ENCODE results near the gene IRAK2. TPM values are rescaled to one million over a fixed set of nuclear protein-coding genes. Genes with fewer than 3 reads are reported as not detected.

Gene IRAK2
- polyA plus RNA-seq, 3 donors, result 0.78 to 2.0 (median 1.5) TPM

DNA sequence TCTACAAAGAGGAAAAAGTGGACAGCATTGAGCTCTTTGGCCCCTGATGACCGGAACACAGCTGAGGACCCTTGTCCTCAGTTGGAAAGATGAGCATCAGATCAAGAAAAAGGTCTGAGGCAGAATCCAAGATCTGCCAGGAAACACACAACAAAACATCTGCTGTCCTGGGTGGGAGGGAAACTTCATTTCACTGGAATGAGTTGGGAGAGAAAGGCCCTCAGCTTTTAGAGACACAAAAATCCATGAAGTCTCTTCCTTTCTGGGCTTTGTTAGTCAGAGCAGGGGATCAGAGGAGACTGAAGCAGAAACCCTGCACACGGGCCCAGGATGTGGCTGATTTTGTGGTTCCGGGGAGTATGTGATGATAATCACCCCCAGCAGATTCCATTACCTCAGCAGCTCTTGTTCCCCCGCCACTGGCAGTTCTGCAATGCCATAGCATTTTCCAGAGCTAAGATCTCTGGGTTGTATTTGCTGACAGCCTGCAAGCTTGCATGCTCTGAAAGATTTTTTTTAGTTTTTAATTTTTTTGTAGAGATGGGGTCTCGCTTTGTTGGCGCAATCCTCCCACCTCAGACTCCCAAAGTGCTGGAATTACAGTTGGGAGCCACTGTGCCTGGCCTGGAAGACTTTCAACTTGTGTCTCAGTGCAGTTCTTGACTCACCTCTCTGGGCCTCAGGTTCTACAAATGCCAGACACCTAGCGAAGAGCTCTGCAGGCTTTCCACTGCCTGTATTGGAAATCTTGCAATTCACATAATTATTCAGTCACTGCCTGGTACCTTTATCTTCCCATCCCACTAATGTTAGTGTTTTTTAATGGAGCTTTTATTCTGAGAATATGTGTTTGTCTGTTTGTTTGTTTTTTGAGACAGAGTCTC, 77.7 kb downstream of the IRAK2 start:
- intact Hi-C loops (cut with micrococcal nuclease), result loop anchor here in 1 of 2 donors (10.0 kb wide), 1 partner anchor 218 kb away; the partner anchor contains the start of gene FANCD2
- Mint-ChIP-seq H3K36me3 (peaks cover 21 to 25% of the 10 kb centered on the region in 2 donors), H3K4me3 (no peak overlapping the region), H3K9me3 (peaks cover 15 to 36% (median 27%) of the 10 kb centered on the region in 7 donors), H3K27me3 (ENCODE audit: low read depth in 3 of 3) (peaks cover 0 to 4% (median 2%) of the 10 kb centered on the region in 3 donors), H3K27ac (peak overlapping the region in 4 of 7 donors; percentile 42 to 64 (median 58)), H3K4me1 (peaks cover 23% of the 10 kb centered on the region)
- TF ChIP-seq, protein P1, sequence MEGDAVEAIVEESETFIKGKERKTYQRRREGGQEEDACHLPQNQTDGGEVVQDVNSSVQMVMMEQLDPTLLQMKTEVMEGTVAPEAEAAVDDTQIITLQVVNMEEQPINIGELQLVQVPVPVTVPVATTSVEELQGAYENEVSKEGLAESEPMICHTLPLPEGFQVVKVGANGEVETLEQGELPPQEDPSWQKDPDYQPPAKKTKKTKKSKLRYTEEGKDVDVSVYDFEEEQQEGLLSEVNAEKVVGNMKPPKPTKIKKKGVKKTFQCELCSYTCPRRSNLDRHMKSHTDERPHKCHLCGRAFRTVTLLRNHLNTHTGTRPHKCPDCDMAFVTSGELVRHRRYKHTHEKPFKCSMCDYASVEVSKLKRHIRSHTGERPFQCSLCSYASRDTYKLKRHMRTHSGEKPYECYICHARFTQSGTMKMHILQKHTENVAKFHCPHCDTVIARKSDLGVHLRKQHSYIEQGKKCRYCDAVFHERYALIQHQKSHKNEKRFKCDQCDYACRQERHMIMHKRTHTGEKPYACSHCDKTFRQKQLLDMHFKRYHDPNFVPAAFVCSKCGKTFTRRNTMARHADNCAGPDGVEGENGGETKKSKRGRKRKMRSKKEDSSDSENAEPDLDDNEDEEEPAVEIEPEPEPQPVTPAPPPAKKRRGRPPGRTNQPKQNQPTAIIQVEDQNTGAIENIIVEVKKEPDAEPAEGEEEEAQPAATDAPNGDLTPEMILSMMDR (IDR thresholded peaks at IDR 0.05), result no peak
- no peaks in the 10 kb centered on the region for H3K79me2 ChIP-seq (ENCODE audit: insufficient read depth, low read length)
- no peak overlapping the region for H3K9ac ChIP-seq (ENCODE audit: insufficient read depth, low read length, poor library complexity, severe bottlenecking)
- no peak overlapping the region for H3K4me3 ChIP-seq (replicated peaks in 1 of 3; ENCODE audit: low read depth in 2 of 3, low read length in 3 of 3)
- no peaks in the 10 kb centered on the region for H3K27me3 ChIP-seq (ENCODE audit: control insufficient read depth in 2 of 2, insufficient read depth in 2 of 2, low read length in 2 of 2)
- peaks cover 17 to 23% of the 10 kb centered on the region in 2 donors for H3K9me3 ChIP-seq (replicated peaks in 1 of 2; ENCODE audit: control insufficient read depth in 1 of 2, insufficient read depth in 1 of 2, low read length in 2 of 2)
- H3K4me1 ChIP-seq (ENCODE audit: control insufficient read depth in 1 of 2, insufficient read depth in 2 of 2, low read length in 2 of 2), result peaks cover 4 to 14% of the 10 kb centered on the region in 2 donors
- no peak overlapping the region for H3K27ac ChIP-seq (ENCODE audit: low read depth in 1 of 2, low read length in 2 of 2)
- no peak for DNase-seq
- H2AFZ ChIP-seq (ENCODE audit: insufficient read depth, low read depth, low read length, poor library complexity, severe bottlenecking), result no peak overlapping the region
- WGBS (ENCODE audit: insufficient coverage), result 100% methylated on average over 2 of the region's 7 CpGs
- no peak overlapping the region for H3K4me2 ChIP-seq (replicated peaks; ENCODE audit: extremely low read depth, low read length, poor library complexity, severe bottlenecking)
- H3K36me3 ChIP-seq (replicated peaks in 1 of 2; ENCODE audit: control insufficient read depth in 1 of 2, insufficient read depth in 2 of 2, low read length in 2 of 2), result no peaks in the 10 kb centered on the region
- H4K20me1 ChIP-seq (ENCODE audit: insufficient read depth, low read length), result no peaks in the 10 kb centered on the region

DNA sequence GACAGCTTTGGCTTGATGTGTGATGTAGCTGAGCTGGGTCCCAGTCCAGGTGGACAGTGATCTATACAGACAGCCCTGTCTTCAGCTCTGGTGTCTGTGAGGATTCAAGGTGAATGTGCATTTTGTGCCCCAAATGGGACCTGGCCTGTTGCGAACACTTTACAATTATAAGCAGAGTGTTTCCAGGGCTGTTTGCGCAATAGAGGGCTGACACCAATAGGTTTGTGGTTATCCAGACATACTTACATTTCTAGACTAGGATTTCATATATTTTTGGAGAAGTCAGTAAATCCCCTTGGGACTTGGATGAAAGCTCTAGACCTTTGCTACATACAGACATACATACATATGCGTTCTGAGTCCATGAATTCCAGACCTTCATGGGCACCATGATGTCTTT, 79.3 kb downstream of the IRAK2 start:
- Histone ChIP-seq H3K4me1 (ENCODE audit: control insufficient read depth in 1 of 2, insufficient read depth in 2 of 2, low read length in 2 of 2) (peaks cover 5 to 17% of the 10 kb centered on the region in 2 donors), H2AFZ (ENCODE audit: insufficient read depth, low read depth, low read length, poor library complexity, severe bottlenecking) (no peak overlapping the region), H3K9me3 (replicated peaks in 1 of 2; ENCODE audit: control insufficient read depth in 1 of 2, insufficient read depth in 1 of 2, low read length in 2 of 2) (peaks cover 17 to 23% of the 10 kb centered on the region in 2 donors), H4K20me1 (ENCODE audit: insufficient read depth, low read length) (peaks cover 1% of the 10 kb centered on the region), H3K4me3 (replicated peaks in 1 of 3; ENCODE audit: low read depth in 2 of 3, low read length in 3 of 3) (no peak overlapping the region), H3K4me2 (replicated peaks; ENCODE audit: extremely low read depth, low read length, poor library complexity, severe bottlenecking) (no peak overlapping the region), H3K27me3 (ENCODE audit: control insufficient read depth in 2 of 2, insufficient read depth in 2 of 2, low read length in 2 of 2) (no peaks in the 10 kb centered on the region), H3K79me2 (ENCODE audit: insufficient read depth, low read length) (peaks cover 8% of the 10 kb centered on the region), H3K9ac (ENCODE audit: insufficient read depth, low read length, poor library complexity, severe bottlenecking) (no peak overlapping the region), H3K36me3 (replicated peaks in 1 of 2; ENCODE audit: control insufficient read depth in 1 of 2, insufficient read depth in 2 of 2, low read length in 2 of 2) (no peaks in the 10 kb centered on the region), H3K27ac (ENCODE audit: low read depth in 1 of 2, low read length in 2 of 2) (no peak overlapping the region)
- Mint-ChIP-seq H3K27ac (peak overlapping the region in 1 of 7 donors; percentile 47), H3K27me3 (ENCODE audit: low read depth in 3 of 3) (peaks cover 0 to 4% (median 2%) of the 10 kb centered on the region in 3 donors), H3K36me3 (peaks cover 17 to 22% of the 10 kb centered on the region in 2 donors), H3K4me1 (peaks cover 20% of the 10 kb centered on the region), H3K9me3 (peaks cover 15 to 44% (median 31%) of the 10 kb centered on the region in 7 donors), H3K4me3 (no peak overlapping the region)
- intact Hi-C loops (cut with micrococcal nuclease), result loop anchor here in 1 of 2 donors (10.0 kb wide), 1 partner anchor 219 kb away; the partner anchor contains the start of gene FANCD2
- TF ChIP-seq, protein P1 (IDR thresholded peaks at IDR 0.05), result no peak
- no CpG with 5 or more reads among the region's 3 CpGs for WGBS (ENCODE audit: insufficient coverage)
- peak in 1 of 3 donors; percentile 40 for DNase-seq

Measured in CD14-positive monocyte (primary cell).